HG02588 (cell line): Measurements from ENCODE around the gene TFPI2.
"Not testable (repeated sequence)": the region's sequence is repeated elsewhere in the genome, so short reads cannot be mapped to it uniquely, and the experiment has no call there.

Source experiments
- ATAC-seq: cut with Tn5 transposase; IDR thresholded peaks from one replicate; pipeline ENCODE4 v1.9.1; 2021; ENCODE audit warnings: mild to moderate bottlenecking, moderate library complexity; ENCODE audit not compliant: unreplicated experiment

Gene TFPI2, protein sequence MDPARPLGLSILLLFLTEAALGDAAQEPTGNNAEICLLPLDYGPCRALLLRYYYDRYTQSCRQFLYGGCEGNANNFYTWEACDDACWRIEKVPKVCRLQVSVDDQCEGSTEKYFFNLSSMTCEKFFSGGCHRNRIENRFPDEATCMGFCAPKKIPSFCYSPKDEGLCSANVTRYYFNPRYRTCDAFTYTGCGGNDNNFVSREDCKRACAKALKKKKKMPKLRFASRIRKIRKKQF

GRCh38 chr7:93890464-93891068 is at the start of gene TFPI2:
Gene TFPI2, minus strand, starts transcription at chr7:93890753. Its CDS starts 75 bp downstream, at chr7:93890678.
- ATAC-seq, result peak; percentile 50

- no peak for ATAC-seq
Observed at GRCh38 chr7:93938293-93938692, 47.7 kb upstream of the TFPI2 start.

- no peak for ATAC-seq
Observed at GRCh38 chr7:93937818-93938217, 47.3 kb upstream of the TFPI2 start.

GRCh38 chr7:93935102-93935501 is 44.5 kb upstream of the TFPI2 start:
- no peak for ATAC-seq

- no peak for ATAC-seq
Observed at GRCh38 chr7:93933156-93933555, 42.6 kb upstream of the TFPI2 start.

GRCh38 chr7:93931655-93932054 is 41.1 kb upstream of the TFPI2 start:
- no peak for ATAC-seq

GRCh38 chr7:93927585-93927984 is 37.0 kb upstream of the TFPI2 start:
- no peak for ATAC-seq

GRCh38 chr7:93926800-93927199 is 36.2 kb upstream of the TFPI2 start:
- ATAC-seq, result no peak

GRCh38 chr7:93923942-93924341 is 33.4 kb upstream of the TFPI2 start:
- ATAC-seq, result no peak

DNA sequence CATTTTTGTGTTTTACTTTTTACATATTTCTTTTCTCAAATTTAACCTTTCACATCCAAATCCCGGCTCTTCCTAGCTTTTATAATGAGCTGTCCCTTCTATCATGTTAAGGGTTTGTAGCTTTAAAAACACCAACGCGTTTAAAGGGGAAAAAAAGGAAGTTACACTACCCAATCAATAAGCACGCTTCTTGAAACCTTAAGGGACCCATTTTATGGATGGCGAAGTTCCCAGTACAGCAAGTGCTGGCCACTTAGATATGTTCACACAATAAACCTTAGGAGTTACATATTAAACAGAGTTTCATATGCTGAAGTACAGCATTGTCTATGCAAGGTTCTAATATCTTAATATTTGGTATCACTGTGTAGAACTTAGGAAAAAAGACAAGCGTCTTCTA is 32.7 kb upstream of the TFPI2 start:
- no peak for ATAC-seq

GRCh38 chr7:93921607-93922566 is 31.3 kb upstream of the TFPI2 start, which contains the start of gene GNG11:
Gene GNG11, plus strand, starts transcription at chr7:93921735. Its CDS starts 403 bp downstream, at chr7:93922138.
- peak; percentile 91 for ATAC-seq

DNA sequence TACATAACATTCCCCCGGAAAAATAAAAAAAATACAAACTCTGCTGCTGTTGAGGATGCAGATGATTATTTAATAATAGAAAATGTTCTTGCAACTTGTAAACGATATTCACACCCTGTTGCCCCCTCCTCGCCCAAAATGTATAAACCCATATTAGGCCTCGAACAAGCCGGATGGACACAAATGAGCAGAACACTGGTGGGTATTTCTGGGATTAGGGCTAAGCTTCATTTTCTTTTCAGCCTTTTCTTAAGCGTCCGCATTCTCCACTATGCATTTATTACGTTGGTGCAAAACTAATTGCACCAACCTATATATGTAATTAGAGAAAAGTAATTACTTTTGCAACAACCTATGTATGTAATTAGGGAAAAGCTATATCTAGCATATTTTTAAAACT is 30.6 kb upstream of the TFPI2 start:
- ATAC-seq, result no peak

DNA sequence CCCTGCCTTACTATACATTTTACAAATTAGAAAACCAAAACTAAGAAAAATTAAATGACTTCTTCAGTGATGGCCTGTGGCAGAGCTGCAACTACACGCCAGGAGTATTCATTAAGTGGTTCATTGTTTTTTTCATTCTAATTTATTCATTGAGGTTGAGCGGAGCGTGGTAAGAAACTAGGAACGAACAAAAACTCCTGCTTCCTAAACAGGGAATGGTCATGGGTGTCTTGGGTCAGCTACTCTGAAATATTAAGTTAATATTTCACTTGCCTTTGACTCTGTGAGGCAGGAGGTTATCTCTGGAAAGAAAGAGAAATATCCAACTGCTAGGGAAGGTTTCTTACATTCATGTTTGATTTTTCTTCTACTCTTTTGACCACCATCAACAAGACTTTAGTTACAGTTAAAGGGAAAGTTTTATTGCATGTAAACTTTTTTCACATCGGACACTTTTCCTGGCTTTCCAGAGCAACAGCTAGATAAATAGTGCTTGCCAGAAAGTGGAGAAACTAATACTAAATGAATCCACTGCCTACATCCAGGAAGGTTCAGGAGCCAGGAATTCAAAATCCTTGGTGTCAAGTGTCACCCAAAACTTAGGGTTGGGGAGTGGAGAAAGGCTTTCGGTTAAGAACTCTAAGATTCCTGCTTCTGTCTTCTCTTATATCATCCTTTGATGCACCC is 30.1 kb upstream of the TFPI2 start:
- ATAC-seq, result no peak

GRCh38 chr7:93916315-93916714 is 25.8 kb upstream of the TFPI2 start:
- not testable (repeated sequence) for ATAC-seq

- not testable (repeated sequence) for ATAC-seq
Observed at GRCh38 chr7:93915888-93916287, 25.3 kb upstream of the TFPI2 start.

- not testable (repeated sequence) for ATAC-seq
Observed at GRCh38 chr7:93915206-93915842, 24.8 kb upstream of the TFPI2 start.

GRCh38 chr7:93914581-93915066 is 24.1 kb upstream of the TFPI2 start:
- ATAC-seq, result no peak

GRCh38 chr7:93913197-93913596 is 22.6 kb upstream of the TFPI2 start:
- ATAC-seq, result no peak

DNA sequence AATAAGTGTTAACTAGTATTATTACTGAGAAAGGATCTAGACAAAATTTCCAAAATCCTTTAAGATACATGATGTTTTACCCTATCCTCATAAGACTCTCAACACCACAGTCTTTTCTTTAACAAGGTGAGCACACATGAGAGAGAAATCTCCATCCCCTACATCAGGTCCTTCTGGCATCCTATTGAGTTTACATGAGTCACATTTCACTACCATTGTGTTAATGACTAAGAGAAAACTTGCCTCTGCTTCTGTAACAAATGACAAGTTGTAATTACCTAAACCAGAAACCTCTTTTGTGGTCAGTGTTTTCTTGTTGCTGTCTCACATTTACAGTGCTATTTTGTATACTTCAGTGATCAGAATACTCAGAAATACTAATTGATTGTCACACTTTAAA is 21.1 kb upstream of the TFPI2 start:
- ATAC-seq, result not testable (repeated sequence)

- not testable (repeated sequence) for ATAC-seq
Observed at GRCh38 chr7:93911242-93911641, 20.7 kb upstream of the TFPI2 start.
